Natural killer cell (primary cell): ENCODE results near the gene RAP1GAP. TPM values are rescaled to one million over a fixed set of nuclear protein-coding genes. Genes with fewer than 3 reads are reported as not detected.

Source experiments
- ATAC-seq, 3 donors: fragments of 150-1000 bp in 2 of 3; fragments of 200-7000 bp in 1 of 3; cut with Tn5 transposase; 1 replicate in 1 of 3; 2 replicates in 2 of 3; pipeline ENCODE4 v1.10.0; 2021; ENCODE audit warnings: mild to moderate bottlenecking in 2 of 3, moderate library complexity in 2 of 3
- DNase-seq, 2 donors: peaks; one replicate each; pipeline versions ENCODE4 v3.0.0 to v3.0.0-alpha.2; 2013 to 2021; ENCODE audit warnings: mixed read lengths in 1 of 2
- H3K27ac ChIP-seq: one replicate; pipeline ENCODE4 v1.5.1; 2013; ENCODE audit warnings: mild to moderate bottlenecking, low read length
- H3K27me3 ChIP-seq: one replicate; pipeline ENCODE4 v1.6.1; 2013; ENCODE audit warnings: low read length; ENCODE audit not compliant: control insufficient read depth, insufficient read depth
- H3K36me3 ChIP-seq: one replicate; pipeline ENCODE4 v1.6.1; 2013; ENCODE audit warnings: low read length; ENCODE audit not compliant: control insufficient read depth, insufficient read depth
- H3K4me1 ChIP-seq: one replicate; pipeline ENCODE4 v1.6.1; 2013; ENCODE audit warnings: low read length; ENCODE audit not compliant: control insufficient read depth, insufficient read depth
- H3K4me3 ChIP-seq: one replicate; pipeline ENCODE4 v1.5.1; 2013; ENCODE audit warnings: low read length
- H3K9me3 ChIP-seq: one replicate; pipeline ENCODE4 v1.6.1; 2013; ENCODE audit warnings: low read length; ENCODE audit not compliant: control insufficient read depth, insufficient read depth
- H3K27ac Mint-ChIP-seq, 2 donors: one replicate each; pipeline ENCODE4 v1.8.0; 2022; ENCODE audit warnings: mild to moderate bottlenecking in 2 of 2, mixed read lengths in 2 of 2, moderate library complexity in 1 of 2
- H3K27me3 Mint-ChIP-seq, 2 donors: one replicate each; pipeline ENCODE4 v1.8.0; 2022; ENCODE audit warnings: low read depth in 2 of 2, mixed read lengths in 2 of 2
- H3K36me3 Mint-ChIP-seq: one replicate; pipeline ENCODE4 v1.8.0; 2022; ENCODE audit warnings: mixed read lengths
- H3K4me1 Mint-ChIP-seq, 2 donors: one replicate each; pipeline ENCODE4 v1.8.0; 2022; ENCODE audit warnings: mixed read lengths in 2 of 2
- H3K4me3 Mint-ChIP-seq: one replicate; pipeline ENCODE4 v1.8.0; 2022; ENCODE audit warnings: mild to moderate bottlenecking, moderate library complexity, mixed read lengths
- H3K9me3 Mint-ChIP-seq, 2 donors: one replicate each; pipeline ENCODE4 v1.8.0; 2022; ENCODE audit warnings: mixed read lengths in 2 of 2
- CTCF ChIP-seq: fragments of 200-600 bp; IDR thresholded peaks from one replicate; pipeline ENCODE4 v1.8.0; 2022; ENCODE audit warnings: antibody characterized with exemption
- WGBS: methylation state at CpG from one replicate; pipeline ENCODE4 v1.1.7; 2013; ENCODE audit warnings: missing lambda C conversion rate; ENCODE audit not compliant: insufficient coverage; 5-methylcytosine and 5-hydroxymethylcytosine counted together
- intact Hi-C: fragments of 100-400 bp; cut with micrococcal nuclease; formaldehyde crosslinking; loops from one replicate; pipeline ENCODE4 v1.14.2; 2022
- total RNA-seq, 4 donors: library from RNA; stranded (reverse); fragments of 120-200 nt in 1 of 4; gene quantifications; one replicate each; pipeline versions ENCODE4 v1.2.3 to v1.2.4, GENCODE V29; 2013 to 2022

RAP1GAP gene
- total RNA-seq, 3 donors from 2014 or later (not counting 1 experiment from before 2014, with no cell fraction given): 0.47 to 1.1 TPM; not detected in 1

- peaks cover 23% of the 10 kb centered on the region for H3K27me3 ChIP-seq
- H3K27ac ChIP-seq: no peak overlapping the region
- TF ChIP-seq CTCF: no peak
- no peak overlapping the region for H3K4me3 Mint-ChIP-seq
- intact Hi-C loops: no loop called here
- no peaks in the 10 kb centered on the region for H3K9me3 Mint-ChIP-seq
- WGBS: 87% methylated on average over 6 of the region's 6 CpGs
- H3K36me3 ChIP-seq: no peaks in the 10 kb centered on the region
- H3K27me3 Mint-ChIP-seq: peaks cover 0 to 13% of the 10 kb centered on the region in 2 donors
- DNase-seq (no peak), ATAC-seq (no peak)
- no peaks in the 10 kb centered on the region for H3K9me3 ChIP-seq
- H3K4me1 ChIP-seq: peaks cover 19% of the 10 kb centered on the region
- H3K4me1 Mint-ChIP-seq: peaks cover 0 to 5% of the 10 kb centered on the region in 2 donors
- H3K27ac Mint-ChIP-seq: no peak overlapping the region
- H3K36me3 Mint-ChIP-seq: no peaks in the 10 kb centered on the region
- H3K4me3 ChIP-seq: no peak overlapping the region
Measured at GRCh38 chr1:21671915-21672314, 2.8 kb upstream of the RAP1GAP start.

GRCh38 chr1:21670956-21671902 lies 2.1 kb upstream of the RAP1GAP start:
- peaks cover 0 to 18% of the 10 kb centered on the region in 2 donors for H3K27me3 Mint-ChIP-seq
- no peak overlapping the region for H3K27ac Mint-ChIP-seq
- H3K9me3 Mint-ChIP-seq: no peaks in the 10 kb centered on the region
- 85% methylated on average over 11 of the region's 11 CpGs for WGBS
- Histone ChIP-seq H3K27me3 (peaks cover 23% of the 10 kb centered on the region), H3K36me3 (no peaks in the 10 kb centered on the region), H3K4me1 (peaks cover 19% of the 10 kb centered on the region), H3K27ac (no peak overlapping the region), H3K9me3 (no peaks in the 10 kb centered on the region), H3K4me3 (no peak overlapping the region)
- H3K4me1 Mint-ChIP-seq: peaks cover 0 to 5% of the 10 kb centered on the region in 2 donors
- ATAC-seq (no peak), DNase-seq (no peak)
- intact Hi-C loops: no loop called here
- no peak for TF ChIP-seq CTCF
- H3K4me3 Mint-ChIP-seq: no peak overlapping the region
- no peaks in the 10 kb centered on the region for H3K36me3 Mint-ChIP-seq

GRCh38 chr1:21670059-21670881 lies 1.1 kb upstream of the RAP1GAP start:
- Mint-ChIP-seq H3K4me3 (peak overlapping the region; percentile 35), H3K9me3 (no peaks in the 10 kb centered on the region), H3K36me3 (no peaks in the 10 kb centered on the region), H3K4me1 (peaks cover 0 to 5% of the 10 kb centered on the region in 2 donors), H3K27me3 (peaks cover 5 to 22% of the 10 kb centered on the region in 2 donors), H3K27ac (no peak overlapping the region)
- TF ChIP-seq CTCF: no peak
- Histone ChIP-seq H3K36me3 (no peaks in the 10 kb centered on the region), H3K9me3 (no peaks in the 10 kb centered on the region), H3K4me3 (no peak overlapping the region), H3K27ac (no peak overlapping the region), H3K4me1 (peaks cover 19% of the 10 kb centered on the region), H3K27me3 (peaks cover 23% of the 10 kb centered on the region)
- ATAC-seq (no peak), DNase-seq (no peak)
- intact Hi-C loops: no loop called here
- WGBS: 80% methylated on average over 12 of the region's 16 CpGs
